Adipose tissue (tissue), 3 donors: ENCODE measurements around the gene NUTF2. TPM values are rescaled to one million over a fixed set of nuclear protein-coding genes. Genes with fewer than 3 reads are reported as not detected.

ENCODE experiments used
- H3K27ac ChIP-seq: one replicate; pipeline ENCODE4 v1.5.1; 2013; ENCODE audit warnings: low read depth, low read length
- WGBS, 3 donors: extraction: QIAGEN DNeasy Blood & Tissue Kit; methylation state at CpG; one replicate each; pipeline ENCODE4 v1.1.7; 2013; 5-methylcytosine and 5-hydroxymethylcytosine counted together
- polyA plus RNA-seq, 3 donors: library from polyadenylated mRNA; stranded (reverse); fragments of 200-250 nt; gene quantifications; one replicate each; pipeline ENCODE4 v1.2.3, GENCODE V29; 2013
- donor health status: healthy with polysubstance abuse.
- donor health status: Bipolar disorder and iron deficiency.
- donor health status: healthy.

NUTF2 gene
- polyA plus RNA-seq, 3 donors, result 63.8 to 120 (median 113) TPM

- WGBS, 3 donors, result 84 to 90% (median 89%) methylated on average over 6 of the region's 6 CpGs
- no peak overlapping the region for H3K27ac ChIP-seq
Measured at GRCh38 chr16:67878232-67878631, 31.5 kb downstream of the NUTF2 start.

- 93 to 97% (median 94%) methylated on average over 9 of the region's 9 CpGs for WGBS, 3 donors
- H3K27ac ChIP-seq, result no peak overlapping the region
Measured at GRCh38 chr16:67878846-67879245, 32.1 kb downstream of the NUTF2 start.

GRCh38 chr16:67879462-67879861 is 32.7 kb downstream of the NUTF2 start:
- WGBS, 3 donors, result 91 to 96% (median 92%) methylated on average over 12 of the region's 12 CpGs
- H3K27ac ChIP-seq, result no peak overlapping the region

GRCh38 chr16:67879936-67880335 is 33.2 kb downstream of the NUTF2 start:
- no peak overlapping the region for H3K27ac ChIP-seq
- WGBS, 3 donors, result 73 to 95% (median 92%) methylated on average over 5 of the region's 5 CpGs

DNA sequence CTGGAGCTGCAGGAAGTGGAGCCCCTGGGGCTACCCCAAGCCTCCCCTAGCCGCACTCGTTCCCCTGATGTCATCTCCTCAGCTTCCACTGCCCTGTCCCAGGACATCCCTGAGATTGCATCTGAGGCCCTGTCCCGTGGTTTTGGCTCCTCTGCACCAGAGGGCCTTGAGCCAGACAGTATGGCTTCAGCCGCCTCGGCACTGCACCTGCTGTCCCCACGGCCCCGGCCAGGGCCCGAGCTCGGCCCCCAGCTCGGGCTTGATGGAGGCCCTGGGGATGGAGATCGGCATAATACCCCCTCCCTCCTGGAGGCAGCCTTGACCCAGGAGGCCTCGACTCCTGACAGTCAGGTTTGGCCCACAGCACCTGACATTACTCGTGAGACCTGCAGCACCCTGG is 33.9 kb downstream of the NUTF2 start:
- H3K27ac ChIP-seq, result no peak overlapping the region
- WGBS, 3 donors, result 90 to 94% (median 92%) methylated on average over 13 of the region's 13 CpGs

- H3K27ac ChIP-seq, result no peak overlapping the region
- WGBS, 3 donors, result 89 to 93% (median 92%) methylated on average over 21 of the region's 21 CpGs
Measured at GRCh38 chr16:67881621-67882161, 35.0 kb downstream of the NUTF2 start.

GRCh38 chr16:67882374-67883145 is 35.8 kb downstream of the NUTF2 start:
- no peak overlapping the region for H3K27ac ChIP-seq
- WGBS, 3 donors, result 71 to 81% (median 80%) methylated on average over 18 of the region's 18 CpGs

DNA sequence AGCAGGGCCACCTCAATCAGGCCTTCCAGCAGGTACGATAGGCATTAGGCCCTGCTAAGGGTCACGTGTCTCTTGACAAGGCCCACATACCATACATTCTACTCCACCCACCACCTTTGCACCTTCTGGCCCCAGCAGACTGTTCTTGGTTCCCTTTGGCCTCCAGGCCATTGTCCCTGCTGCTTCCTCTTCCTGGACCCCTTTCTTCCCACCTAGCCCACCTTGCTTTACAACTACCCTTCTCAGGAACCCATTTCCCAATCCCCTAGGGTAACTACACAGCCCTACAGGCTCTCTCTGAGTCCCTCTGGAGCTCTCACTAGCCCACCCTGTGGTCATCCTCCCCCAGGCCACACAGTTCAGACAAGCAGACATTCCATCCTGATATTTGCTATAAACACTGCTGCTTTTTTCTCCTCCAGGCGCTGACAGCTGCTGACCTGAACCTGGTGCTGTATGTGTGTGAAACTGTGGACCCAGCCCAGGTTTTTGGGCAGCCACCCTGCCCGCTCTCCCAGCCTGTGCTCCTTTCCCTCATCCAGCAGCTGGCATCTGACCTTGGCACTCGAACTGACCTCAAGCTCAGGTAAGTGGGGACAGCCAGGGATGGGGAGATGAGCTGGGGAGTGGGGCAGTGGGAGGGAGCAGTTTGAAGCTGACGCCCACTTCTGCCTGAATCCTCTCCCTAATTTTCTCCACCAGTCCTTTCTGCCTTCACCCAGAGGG is 36.6 kb downstream of the NUTF2 start:
- H3K27ac ChIP-seq, result no peak overlapping the region
- 74 to 83% (median 78%) methylated on average over 6 of the region's 6 CpGs for WGBS, 3 donors

- WGBS, 3 donors, result 48 to 62% (median 62%) methylated on average over 11 of the region's 11 CpGs
- no peak overlapping the region for H3K27ac ChIP-seq
Measured at GRCh38 chr16:67883872-67884261, 37.1 kb downstream of the NUTF2 start.

DNA sequence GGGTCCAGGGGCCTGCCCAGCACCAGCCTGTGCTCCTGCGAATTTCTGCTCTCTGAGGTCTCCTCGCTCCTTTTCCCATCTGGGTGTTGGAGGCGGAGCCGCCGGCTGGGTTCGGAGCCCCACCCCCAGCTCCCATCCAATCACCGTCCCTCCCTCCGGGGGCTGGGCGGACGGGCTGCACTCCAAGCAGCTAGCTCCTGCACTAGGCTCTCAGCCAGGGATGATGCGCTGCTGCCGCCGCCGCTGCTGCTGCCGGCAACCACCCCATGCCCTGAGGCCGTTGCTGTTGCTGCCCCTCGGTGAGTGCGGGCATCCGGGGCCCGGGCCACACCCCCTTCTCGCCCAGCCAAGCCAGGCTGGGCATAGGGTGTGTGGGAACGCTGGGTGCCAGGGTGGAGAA is 38.0 kb downstream of the NUTF2 start, which contains the start of gene NRN1L:
Gene NRN1L (plus strand): TSS at position 202 of the 400 bp plus-strand sequence. CDS start 19 bp downstream, at position 221.
- H3K27ac ChIP-seq, result no peak within 1 kb of the TSS
- WGBS, 3 donors, result 48 to 62% (median 49%) methylated on average over 22 of the region's 22 CpGs

DNA sequence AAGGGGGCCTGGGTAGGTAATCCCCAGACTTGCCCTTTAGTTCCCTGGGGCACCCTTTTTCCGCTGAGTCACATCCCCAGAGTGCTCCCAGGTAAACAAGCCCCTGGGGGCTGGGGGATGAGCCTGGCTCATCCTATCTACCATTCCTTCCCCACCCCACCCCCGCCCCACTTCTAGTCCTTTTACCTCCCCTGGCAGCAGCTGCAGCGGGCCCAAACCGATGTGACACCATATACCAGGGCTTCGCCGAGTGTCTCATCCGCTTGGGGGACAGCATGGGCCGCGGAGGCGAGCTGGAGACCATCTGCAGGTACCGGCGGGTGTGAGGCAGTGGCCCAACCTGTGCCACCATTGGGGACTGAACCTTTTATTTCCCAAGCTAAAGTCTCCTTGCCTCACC is 38.8 kb downstream of the NUTF2 start:
- H3K27ac ChIP-seq, result no peak overlapping the region
- WGBS, 3 donors, result 92 to 93% (median 93%) methylated on average over 12 of the region's 12 CpGs

- H3K27ac ChIP-seq, result no peak overlapping the region
- WGBS, 3 donors, result 93 to 96% (median 96%) methylated on average over 19 of the region's 19 CpGs
Measured at GRCh38 chr16:67885976-67886375, 39.2 kb downstream of the NUTF2 start.

DNA sequence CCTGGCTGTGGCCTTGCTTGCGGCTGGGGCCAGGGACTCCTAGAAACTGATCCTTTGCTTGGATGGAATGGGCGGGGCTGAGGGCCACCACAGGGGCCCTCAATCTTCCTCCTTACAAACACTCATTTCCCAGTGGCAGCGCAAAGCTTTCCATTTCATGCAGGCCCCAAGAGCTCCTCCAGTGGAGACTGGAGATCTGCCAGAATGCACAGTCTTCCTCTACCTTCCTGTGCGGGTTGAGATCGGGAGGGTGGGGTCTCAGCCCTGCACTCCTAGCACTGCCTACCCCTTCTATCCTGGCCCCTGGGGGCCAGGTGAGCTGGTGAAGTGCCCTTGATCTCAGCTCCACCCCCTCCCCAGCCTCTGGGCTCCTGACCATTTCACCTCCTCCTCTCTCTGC is 39.7 kb downstream of the NUTF2 start:
- 90 to 97% (median 95%) methylated on average over 5 of the region's 5 CpGs for WGBS, 3 donors
- H3K27ac ChIP-seq, result no peak overlapping the region

DNA sequence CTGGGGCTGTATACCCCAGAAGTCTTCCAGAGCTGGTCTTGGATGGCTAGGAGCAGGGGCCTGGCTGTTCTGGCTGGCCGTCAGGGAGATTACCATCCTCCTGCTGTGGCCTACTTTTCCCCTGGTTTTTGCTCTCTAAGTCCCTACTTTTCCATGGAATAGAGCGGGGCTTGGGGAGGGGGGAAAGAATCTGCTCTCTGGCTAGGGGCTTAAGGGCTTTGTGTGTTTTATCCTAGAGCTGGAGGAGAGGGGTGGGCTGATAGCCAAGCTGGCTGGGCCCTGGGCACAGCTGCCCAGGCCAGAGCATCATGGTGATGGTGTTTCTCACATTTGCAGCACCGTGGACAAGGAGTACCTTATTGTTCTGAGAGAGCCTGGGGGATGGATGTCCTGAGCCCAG is 41.6 kb downstream of the NUTF2 start:
- WGBS, 3 donors, result 83 to 94% (median 87%) methylated on average over 3 of the region's 3 CpGs
- no peak overlapping the region for H3K27ac ChIP-seq

GRCh38 chr16:67892375-67892774 is 45.6 kb downstream of the NUTF2 start:
- no peak overlapping the region for H3K27ac ChIP-seq
- 69 to 74% (median 70%) methylated on average over 5 of the region's 5 CpGs for WGBS, 3 donors

DNA sequence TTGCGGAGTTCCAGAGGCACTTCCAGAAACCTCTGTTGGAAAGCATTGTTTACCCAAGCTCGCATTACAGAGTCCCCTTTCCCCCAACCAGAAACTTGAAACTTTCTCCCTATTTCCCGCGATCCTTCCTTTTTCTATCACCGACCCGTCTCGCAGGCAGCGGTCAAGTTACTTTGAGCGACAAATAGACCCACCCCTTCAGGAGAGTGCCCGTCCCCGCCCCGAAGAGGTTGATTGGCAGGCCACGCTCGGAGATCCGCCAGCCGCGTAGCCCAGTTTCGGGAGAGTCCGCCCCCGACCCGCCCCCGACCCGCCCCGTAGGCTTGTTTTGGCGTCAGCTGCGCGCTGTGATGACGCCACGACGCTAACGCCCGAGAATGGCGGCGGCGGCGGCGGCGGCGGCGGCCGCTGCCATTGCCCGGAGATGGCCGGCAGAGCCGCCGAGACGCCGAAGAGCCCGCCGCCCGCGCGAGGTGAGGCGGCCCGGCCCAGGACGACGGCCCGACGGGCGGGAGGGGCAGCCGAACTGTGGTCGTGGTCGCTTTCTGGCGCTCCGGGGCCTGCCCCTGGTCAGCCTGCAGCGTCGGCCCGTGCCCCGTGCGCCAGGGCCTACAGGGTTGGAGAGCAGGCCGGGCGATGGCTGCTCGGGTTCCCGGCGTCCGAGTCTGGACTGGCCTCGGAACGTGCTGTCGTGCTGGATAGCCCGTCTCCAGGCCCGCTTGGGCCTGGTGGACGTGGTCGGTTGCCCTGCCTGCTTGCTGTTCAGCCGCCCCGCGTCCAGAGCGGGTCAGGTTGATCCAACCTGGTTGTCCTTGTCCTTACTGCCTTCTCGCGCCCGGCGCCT is 46.4 kb downstream of the NUTF2 start, which contains the start of gene PSKH1:
Gene PSKH1 (plus strand): TSS at position 356 of the 844 bp plus-strand sequence. CDS start 15,496 bp downstream, outside the sequence.
- H3K27ac ChIP-seq, result no peak within 1 kb of the TSS
- 0% methylated on average over 66 to 90 of the region's 90 CpGs for WGBS, 3 donors

DNA sequence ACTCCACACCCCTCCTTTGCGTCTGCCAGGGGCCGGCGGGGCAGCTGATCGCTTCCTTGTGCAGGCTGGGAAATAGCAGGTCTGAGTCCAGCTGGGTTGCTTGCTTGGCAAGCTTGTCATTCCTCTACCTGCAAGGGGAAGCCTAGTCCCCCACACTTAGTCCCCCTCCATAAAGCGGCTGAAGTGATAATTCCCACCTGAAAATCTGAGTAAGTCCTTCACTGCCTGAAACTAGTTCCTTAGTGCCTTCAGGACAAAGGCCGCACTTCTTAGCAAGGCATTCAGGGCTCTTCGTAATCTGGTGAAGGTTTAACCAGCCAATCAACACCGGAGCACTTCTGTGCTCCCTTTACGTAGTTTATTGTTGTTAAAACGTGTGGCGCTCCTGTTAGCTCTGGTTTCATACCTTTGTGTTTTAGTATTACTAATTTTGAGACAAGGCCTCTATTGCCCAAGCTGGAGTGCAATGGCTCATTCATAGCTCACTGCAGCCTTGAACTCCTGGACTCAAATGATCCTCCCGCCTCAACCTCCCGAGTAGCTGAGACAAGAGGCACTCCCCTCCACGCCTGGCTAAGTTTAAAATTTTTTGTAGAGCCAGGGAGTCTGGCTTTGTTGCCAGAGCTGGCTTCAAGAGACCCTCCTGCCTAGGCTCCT is 47.1 kb downstream of the NUTF2 start:
- 7 to 25% (median 23%) methylated on average over 14 of the region's 14 CpGs for WGBS, 3 donors
- H3K27ac ChIP-seq, result no peak overlapping the region

DNA sequence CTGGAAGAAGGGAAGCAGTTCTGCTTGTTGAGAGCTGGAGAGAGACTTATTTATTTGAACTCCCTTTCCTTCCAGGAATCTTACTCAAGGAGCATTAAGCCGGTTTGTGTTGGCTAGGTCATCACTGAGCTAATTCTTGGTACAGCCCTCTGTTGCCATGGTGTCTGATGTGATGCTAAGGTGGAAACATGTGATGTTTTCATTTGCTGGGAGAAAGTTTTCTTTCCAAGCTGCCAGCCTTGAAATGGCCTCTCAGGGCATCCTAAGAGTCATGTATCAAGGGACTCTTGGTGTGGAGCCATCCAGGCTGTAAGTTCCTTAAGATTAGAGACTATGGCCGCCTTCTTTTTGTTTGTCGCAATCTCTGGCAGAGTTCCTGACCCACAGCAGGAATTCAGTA is 50.5 kb downstream of the NUTF2 start:
- no peak overlapping the region for H3K27ac ChIP-seq
- WGBS, 3 donors, result 62 to 71% (median 64%) methylated on average over 3 of the region's 3 CpGs
